ENCODE results near the gene KCNH6.

DNA sequence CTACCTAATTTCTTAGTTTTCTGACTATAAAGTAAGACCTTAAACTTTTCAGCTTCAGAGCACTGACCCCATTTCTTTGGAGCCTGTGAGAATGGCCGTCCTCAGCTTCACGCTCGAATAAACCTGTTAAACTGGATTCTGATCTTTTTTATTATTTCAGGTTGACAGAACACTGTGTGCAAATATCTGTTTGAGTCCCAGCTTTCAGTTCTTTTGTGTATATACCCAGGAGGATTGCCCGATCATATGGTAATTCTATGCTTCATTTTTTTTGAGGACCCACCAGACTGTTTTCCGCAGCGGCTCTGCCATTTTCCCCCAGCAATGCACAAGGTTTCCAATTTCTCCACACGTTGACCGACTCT lies 19.8 kb upstream of the KCNH6 start:
- no peak for TF ChIP-seq RAD21 (IDR thresholded peaks at IDR 0.05; ENCODE audit: low read depth)
- TF ChIP-seq, protein P1, sequence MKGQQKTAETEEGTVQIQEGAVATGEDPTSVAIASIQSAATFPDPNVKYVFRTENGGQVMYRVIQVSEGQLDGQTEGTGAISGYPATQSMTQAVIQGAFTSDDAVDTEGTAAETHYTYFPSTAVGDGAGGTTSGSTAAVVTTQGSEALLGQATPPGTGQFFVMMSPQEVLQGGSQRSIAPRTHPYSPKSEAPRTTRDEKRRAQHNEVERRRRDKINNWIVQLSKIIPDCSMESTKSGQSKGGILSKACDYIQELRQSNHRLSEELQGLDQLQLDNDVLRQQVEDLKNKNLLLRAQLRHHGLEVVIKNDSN (IDR thresholded peaks at IDR 0.05), result no peak
- TF ChIP-seq CEBPB (IDR thresholded peaks at IDR 0.05), result no peak
- TF ChIP-seq TCF12 (IDR thresholded peaks at IDR 0.05; ENCODE audit: low read depth), result no peak
